ENCODE data around the gene RELN. TPM values are rescaled to one million over a fixed set of nuclear protein-coding genes. Genes with fewer than 3 reads are reported as not detected.
A peak's percentile ranks its signal among the peaks of the same experiment; 100 is the strongest.

Gene RELN
- total RNA-seq, 1 experiment from 2014 or later = 59.0 TPM

- no peak for DNase-seq
Measured at GRCh38 chr7:103628742-103629141, 360.7 kb downstream of the RELN start.

GRCh38 chr7:103626776-103627175 lies 362.7 kb downstream of the RELN start:
- H3K27me3 ChIP-seq = no peaks in the 10 kb centered on the region
- no peak for DNase-seq

More at GRCh38 chr7:103628742-103629141, 360.7 kb downstream of the RELN start:
- no peak overlapping the region for H3K4me3 ChIP-seq
- H3K9me3 ChIP-seq (replicated peaks) = no peaks in the 10 kb centered on the region
- H3K27me3 ChIP-seq = no peaks in the 10 kb centered on the region
- peaks cover 10% of the 10 kb centered on the region for H3K4me1 ChIP-seq
- peaks cover 18% of the 10 kb centered on the region for H3K36me3 ChIP-seq
- H3K27ac ChIP-seq = no peak overlapping the region

DNA sequence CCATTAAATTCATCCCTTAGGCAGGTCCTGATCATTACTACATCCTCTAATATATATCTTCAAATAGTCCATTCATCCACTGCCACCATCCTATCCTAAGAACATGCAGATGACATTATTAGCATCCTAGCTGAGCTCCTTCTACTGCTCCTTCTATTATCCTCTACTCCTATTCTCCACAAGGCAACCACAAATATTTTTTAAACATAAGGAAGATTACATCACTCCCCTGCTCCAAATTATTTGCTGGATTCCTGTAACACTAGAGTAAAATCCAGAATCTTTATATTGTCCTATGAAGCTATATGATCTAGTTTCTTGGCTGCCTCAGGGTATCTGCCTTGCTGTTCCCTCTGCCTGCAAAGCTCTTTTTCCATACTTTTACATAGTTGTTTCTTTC lies 367.2 kb downstream of the RELN start:
- no peaks in the 10 kb centered on the region for H3K9me3 ChIP-seq (replicated peaks)
- H3K4me1 ChIP-seq = no peaks in the 10 kb centered on the region
- no peaks in the 10 kb centered on the region for H3K27me3 ChIP-seq
- DNase-seq = no peak
- H3K36me3 ChIP-seq = peaks cover 10% of the 10 kb centered on the region
- no peak overlapping the region for H3K4me3 ChIP-seq
- H3K27ac ChIP-seq = no peak overlapping the region

More at GRCh38 chr7:103626776-103627175, 362.7 kb downstream of the RELN start:
- no peaks in the 10 kb centered on the region for H3K9me3 ChIP-seq (replicated peaks)
- no peaks in the 10 kb centered on the region for H3K4me1 ChIP-seq
- H3K4me3 ChIP-seq = no peak overlapping the region
- peaks cover 18% of the 10 kb centered on the region for H3K36me3 ChIP-seq
- H3K27ac ChIP-seq = no peak overlapping the region

DNA sequence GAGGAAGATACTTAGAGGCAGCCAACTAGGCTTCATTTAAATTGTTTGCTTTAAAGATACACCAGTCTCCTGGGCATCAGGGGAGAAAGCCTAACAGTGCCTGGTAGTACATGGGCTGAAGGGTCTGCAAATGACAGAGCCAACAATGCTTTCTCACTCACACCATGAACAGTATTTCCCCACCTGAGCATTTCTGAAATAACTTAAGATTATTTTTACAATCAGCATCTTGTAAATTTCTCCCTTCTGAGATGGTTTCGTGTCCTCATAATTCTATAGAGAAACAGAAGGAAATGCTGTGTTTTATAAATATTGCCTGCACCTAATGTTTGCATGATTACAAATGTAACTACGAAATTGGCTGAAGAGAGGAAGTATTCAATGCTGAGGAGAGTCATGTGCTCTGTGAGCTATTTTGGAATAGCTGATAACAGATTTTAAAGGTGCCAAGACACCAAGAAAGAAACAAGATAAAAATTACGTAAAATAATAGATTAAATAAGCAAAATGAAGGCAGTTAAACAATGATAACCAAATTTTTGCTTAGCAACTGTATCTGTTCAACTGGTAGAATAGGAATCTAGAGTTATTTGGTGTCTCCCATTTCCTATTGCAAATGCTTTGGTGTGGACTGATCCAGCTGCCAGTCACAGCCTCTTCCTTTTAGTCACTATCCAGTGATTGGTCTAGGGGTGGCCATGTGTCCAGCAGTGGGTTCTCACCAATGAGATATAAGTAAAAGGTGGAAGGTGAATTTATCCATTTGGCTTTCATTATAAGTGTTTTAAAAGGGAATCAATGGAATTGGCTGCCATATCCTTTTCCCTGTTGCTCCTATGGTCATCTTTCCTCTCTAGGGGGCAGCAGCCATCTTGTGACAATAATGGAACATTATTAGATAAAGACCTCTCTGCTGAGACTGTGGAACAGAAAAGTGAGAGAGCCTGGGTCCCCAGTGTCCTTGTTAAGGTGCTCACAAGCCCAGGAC lies 375.5 kb downstream of the RELN start:
- no peaks in the 10 kb centered on the region for H3K4me1 ChIP-seq
- DNase-seq = peak; percentile 18 to 49
- no peak overlapping the region for H3K4me3 ChIP-seq
- H3K27ac ChIP-seq = no peak overlapping the region
- no peaks in the 10 kb centered on the region for H3K36me3 ChIP-seq
- H3K27me3 ChIP-seq = no peaks in the 10 kb centered on the region
- H3K9me3 ChIP-seq (replicated peaks) = no peaks in the 10 kb centered on the region

- H3K27ac ChIP-seq = no peak overlapping the region
- no peak for DNase-seq
- H3K9me3 ChIP-seq (replicated peaks) = no peaks in the 10 kb centered on the region
- no peaks in the 10 kb centered on the region; the same call in 1 of the 2 replicates for H3K36me3 ChIP-seq
- no peak overlapping the region for H3K4me3 ChIP-seq
- H3K4me1 ChIP-seq = no peaks in the 10 kb centered on the region
- no peaks in the 10 kb centered on the region for H3K27me3 ChIP-seq
Measured at GRCh38 chr7:103609778-103610177, 379.7 kb downstream of the RELN start.

- peaks cover 4% of the 10 kb centered on the region for H3K36me3 ChIP-seq
- H3K4me3 ChIP-seq = no peak overlapping the region
- H3K27ac ChIP-seq = no peak overlapping the region
- H3K27me3 ChIP-seq = no peaks in the 10 kb centered on the region
- DNase-seq = peak in 1 of 2 experiments; percentile 22
- no peaks in the 10 kb centered on the region for H3K4me1 ChIP-seq
- no peaks in the 10 kb centered on the region for H3K9me3 ChIP-seq (replicated peaks)
Measured at GRCh38 chr7:103605640-103606039, 383.8 kb downstream of the RELN start.

- H3K4me1 ChIP-seq = no peaks in the 10 kb centered on the region
- H3K36me3 ChIP-seq = peaks cover 4% of the 10 kb centered on the region; the same call in 1 of the 2 replicates
- no peak overlapping the region for H3K4me3 ChIP-seq
- no peak overlapping the region for H3K27ac ChIP-seq
- no peaks in the 10 kb centered on the region for H3K27me3 ChIP-seq
- no peaks in the 10 kb centered on the region for H3K9me3 ChIP-seq (replicated peaks)
- DNase-seq = no peak
Measured at GRCh38 chr7:103598326-103598905, 391.0 kb downstream of the RELN start.

DNA sequence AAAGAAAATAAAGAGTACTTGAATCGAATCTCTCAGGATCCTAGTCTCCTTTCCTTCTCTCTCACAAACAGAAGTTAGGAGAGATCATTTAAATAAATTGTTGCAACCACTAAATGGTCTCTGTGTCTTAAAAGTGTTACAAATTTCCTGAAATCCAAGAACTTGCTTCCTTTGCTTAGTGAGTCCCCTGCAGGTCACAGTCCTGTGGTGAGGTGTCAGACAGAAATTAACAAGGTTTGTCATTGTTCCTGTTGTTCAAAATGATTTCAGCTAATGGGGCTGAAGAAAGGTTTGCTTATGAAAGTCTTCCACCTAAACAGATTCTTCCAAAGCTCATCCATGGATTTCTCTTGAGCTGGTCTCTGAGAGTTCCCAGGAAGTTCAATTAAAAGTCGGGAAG lies 391.9 kb downstream of the RELN start:
- no peak for DNase-seq
- Histone ChIP-seq H3K4me1 (no peaks in the 10 kb centered on the region), H3K4me3 (no peak overlapping the region), H3K27me3 (no peaks in the 10 kb centered on the region), H3K27ac (no peak overlapping the region), H3K9me3 (replicated peaks) (no peaks in the 10 kb centered on the region), H3K36me3 (peaks cover 4% of the 10 kb centered on the region; the same call in 1 of the 2 replicates)

DNA sequence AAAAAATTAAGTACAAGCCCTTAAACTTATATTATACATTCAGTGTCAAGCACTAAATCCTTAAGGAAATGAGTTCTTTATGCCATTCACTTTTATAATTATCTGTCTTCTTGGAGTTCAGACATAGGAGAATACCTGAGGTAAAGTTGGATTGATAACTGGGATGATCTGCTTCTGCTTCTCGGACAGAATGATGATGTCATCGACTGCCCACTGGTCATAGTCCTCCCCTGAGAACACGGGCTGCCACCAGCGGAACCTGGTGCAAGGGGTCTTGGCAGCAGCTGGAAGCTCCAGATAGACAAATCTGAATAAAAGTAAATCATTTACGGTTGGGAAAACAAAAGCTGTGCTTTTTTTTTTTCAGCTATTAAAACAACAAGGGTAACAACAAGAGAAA lies 395.3 kb downstream of the RELN start:
- Histone ChIP-seq H3K27me3 (no peaks in the 10 kb centered on the region), H3K4me3 (no peak overlapping the region), H3K36me3 (peaks cover 4% of the 10 kb centered on the region), H3K27ac (no peak overlapping the region), H3K4me1 (no peaks in the 10 kb centered on the region), H3K9me3 (replicated peaks) (no peaks in the 10 kb centered on the region)
- no peak for DNase-seq

DNA sequence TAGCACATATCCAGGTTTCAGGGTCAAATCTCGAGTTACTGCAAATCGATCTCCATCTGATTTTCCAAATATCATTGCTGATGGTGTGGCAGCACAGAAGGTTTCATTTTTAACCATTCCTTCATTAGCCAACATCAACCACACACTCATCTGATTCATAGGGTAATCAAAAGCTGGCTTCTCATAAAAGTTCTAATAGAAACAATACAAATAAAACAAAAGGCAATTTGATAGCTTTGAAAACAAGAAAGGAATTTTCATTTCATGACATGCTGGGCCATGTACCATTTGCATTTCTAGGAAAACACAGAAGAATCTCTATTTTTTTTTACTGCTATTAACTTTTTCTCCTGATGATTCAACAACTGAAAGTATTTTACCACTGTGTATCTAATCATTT lies 395.8 kb downstream of the RELN start:
- no peak overlapping the region for H3K4me3 ChIP-seq
- no peak overlapping the region for H3K27ac ChIP-seq
- H3K9me3 ChIP-seq (replicated peaks) = no peaks in the 10 kb centered on the region
- H3K36me3 ChIP-seq = peaks cover 4% of the 10 kb centered on the region
- H3K27me3 ChIP-seq = no peaks in the 10 kb centered on the region
- H3K4me1 ChIP-seq = no peaks in the 10 kb centered on the region
- no peak for DNase-seq

DNA sequence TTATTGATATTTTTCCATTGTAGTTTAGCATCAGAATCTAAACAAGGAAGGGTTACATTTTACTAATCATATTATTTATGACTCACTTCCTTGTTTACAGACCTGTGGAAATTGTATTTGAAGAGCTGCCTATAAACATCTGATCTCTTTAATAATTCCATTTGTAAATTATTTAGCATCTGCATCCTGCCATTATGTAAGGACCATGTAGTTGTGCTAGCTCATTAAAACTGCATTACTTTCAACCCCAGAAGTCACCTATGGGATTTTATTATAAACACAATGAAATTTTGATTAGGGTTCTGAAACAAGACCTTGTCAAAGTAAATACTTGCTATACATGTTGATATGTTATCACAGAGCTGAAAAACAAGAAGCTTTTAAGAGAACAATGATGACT lies 396.6 kb downstream of the RELN start:
- no peak for DNase-seq
- Histone ChIP-seq H3K36me3 (peaks cover 4% of the 10 kb centered on the region), H3K27me3 (no peaks in the 10 kb centered on the region), H3K27ac (no peak overlapping the region), H3K9me3 (replicated peaks) (no peaks in the 10 kb centered on the region), H3K4me1 (no peaks in the 10 kb centered on the region), H3K4me3 (no peak overlapping the region)

DNA sequence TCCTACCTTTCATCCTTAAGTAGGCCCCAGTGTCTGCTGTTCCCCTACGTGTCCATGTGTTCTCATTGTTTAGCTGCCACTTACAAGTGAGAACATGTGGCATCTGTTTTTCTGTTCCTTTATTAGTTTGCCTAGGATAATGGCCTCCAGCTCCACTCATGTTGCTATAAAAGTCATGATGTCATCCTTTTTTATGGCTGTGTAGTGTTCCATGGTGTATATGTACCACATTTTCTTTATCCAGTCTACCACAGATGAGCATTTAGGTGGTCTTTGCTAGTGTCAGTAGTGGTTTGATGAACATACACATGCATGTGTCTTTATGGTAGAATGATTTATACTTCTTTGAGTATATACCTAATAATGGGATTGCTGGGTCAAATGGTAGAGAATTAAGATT lies 397.3 kb downstream of the RELN start:
- Histone ChIP-seq H3K9me3 (replicated peaks) (no peaks in the 10 kb centered on the region), H3K4me3 (no peak overlapping the region), H3K27ac (no peak overlapping the region), H3K27me3 (no peaks in the 10 kb centered on the region), H3K4me1 (no peaks in the 10 kb centered on the region), H3K36me3 (peaks cover 4% of the 10 kb centered on the region)
- no peak for DNase-seq

GRCh38 chr7:103580031-103580430 lies 409.4 kb downstream of the RELN start:
- no peak overlapping the region for H3K4me3 ChIP-seq
- no peaks in the 10 kb centered on the region for H3K4me1 ChIP-seq
- H3K27ac ChIP-seq = no peak overlapping the region
- no peaks in the 10 kb centered on the region for H3K27me3 ChIP-seq
- H3K9me3 ChIP-seq (replicated peaks) = no peaks in the 10 kb centered on the region
- no peak for DNase-seq
- no peaks in the 10 kb centered on the region for H3K36me3 ChIP-seq

- no peaks in the 10 kb centered on the region for H3K36me3 ChIP-seq
- H3K4me3 ChIP-seq = no peak overlapping the region
- H3K4me1 ChIP-seq = no peaks in the 10 kb centered on the region
- no peaks in the 10 kb centered on the region for H3K27me3 ChIP-seq
- DNase-seq = no peak
- no peaks in the 10 kb centered on the region for H3K9me3 ChIP-seq (replicated peaks)
- H3K27ac ChIP-seq = no peak overlapping the region
Measured at GRCh38 chr7:103577059-103577458, 412.4 kb downstream of the RELN start.

DNA sequence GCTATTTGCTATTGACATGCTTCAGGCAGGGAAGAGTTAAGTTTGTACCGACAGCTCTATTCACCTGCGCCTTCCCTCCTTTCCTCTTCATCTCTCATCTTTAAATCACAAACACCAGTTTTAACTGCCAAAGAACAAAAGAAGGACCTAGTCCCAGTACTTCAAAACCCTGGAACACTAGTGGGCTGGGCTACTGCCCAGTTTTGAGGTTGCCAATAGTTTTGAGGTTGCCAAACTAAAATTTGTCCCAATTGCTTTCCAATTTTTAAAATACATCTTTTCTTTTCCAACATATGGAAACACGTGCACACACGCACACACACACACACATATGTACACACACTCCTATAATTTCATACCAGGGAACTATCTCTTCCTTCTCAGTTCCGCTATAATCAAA lies 412.8 kb downstream of the RELN start:
- H3K9me3 ChIP-seq (replicated peaks) = no peaks in the 10 kb centered on the region

More for the DNA sequence above, 412.8 kb downstream of the RELN start:
- Histone ChIP-seq H3K4me1 (no peaks in the 10 kb centered on the region), H3K27ac (no peak overlapping the region), H3K27me3 (no peaks in the 10 kb centered on the region), H3K4me3 (no peak overlapping the region), H3K36me3 (no peaks in the 10 kb centered on the region)
- DNase-seq = no peak

Measured in SJCRH30 (cell line).